GM23338 (cell line): ENCODE data around the gene TTC27. TPM values are rescaled to one million over a fixed set of nuclear protein-coding genes. Genes with fewer than 3 reads are reported as not detected.

ENCODE experiments used
- ATAC-seq: fragments of 200-7000 bp; cut with Tn5 transposase; 3 replicates; pipeline ENCODE4 v1.9.1; 2020
- DNase-seq: peaks from one replicate; pipeline ENCODE4 v3.0.0-alpha.2; 2015; ENCODE audit warnings: low spot score
- H2AFZ ChIP-seq: fragments of 200-600 bp; sonication (generic); 2 replicates; pipeline ENCODE4 v1.8.0; 2016; ENCODE audit warnings: antibody characterized with exemption, mild to moderate bottlenecking, moderate library complexity
- H3F3A ChIP-seq: fragments of 200-600 bp; sonication (generic); replicated peaks from 2 replicates; pipeline ENCODE4 v1.8.0; 2017; ENCODE audit warnings: antibody characterized with exemption, mixed run types, low read depth
- H3K27ac ChIP-seq: fragments of 200-600 bp; sonication (generic); 2 replicates; pipeline ENCODE4 v1.6.1; 2016; ENCODE audit warnings: low read depth
- H3K27me3 ChIP-seq: fragments of 200-600 bp; sonication (generic); 2 replicates; pipeline ENCODE4 v1.8.0; 2016; ENCODE audit warnings: mild to moderate bottlenecking, mixed run types, moderate library complexity; ENCODE audit not compliant: insufficient read depth
- H3K36me3 ChIP-seq: fragments of 200-600 bp; sonication (generic); 2 replicates; pipeline ENCODE4 v1.8.0; 2016; ENCODE audit warnings: mild to moderate bottlenecking; ENCODE audit not compliant: insufficient read depth
- H3K4me1 ChIP-seq: fragments of 200-600 bp; sonication (generic); 2 replicates; pipeline ENCODE4 v1.8.0; 2016; ENCODE audit warnings: mild to moderate bottlenecking, moderate library complexity; ENCODE audit not compliant: insufficient read depth
- H3K4me2 ChIP-seq: fragments of 200-600 bp; sonication (generic); 2 replicates; pipeline ENCODE4 v1.7.1; 2017; ENCODE audit warnings: mixed run types
- H3K4me3 ChIP-seq: fragments of 200-600 bp; sonication (generic); 2 replicates; pipeline ENCODE4 v1.6.1; 2016; ENCODE audit warnings: mixed run types
- H3K79me2 ChIP-seq: fragments of 200-600 bp; sonication (generic); replicated peaks from 2 replicates; pipeline ENCODE4 v1.8.0; 2017; ENCODE audit warnings: mild to moderate bottlenecking; ENCODE audit not compliant: insufficient read depth
- H3K9me2 ChIP-seq: fragments of 200-600 bp; sonication (generic); 2 replicates; pipeline ENCODE4 v1.8.0; 2017; ENCODE audit not compliant: insufficient read depth
- H4K20me1 ChIP-seq: fragments of 200-600 bp; sonication (generic); replicated peaks from 2 replicates; pipeline ENCODE4 v1.8.0; 2017; ENCODE audit warnings: mild to moderate bottlenecking; ENCODE audit not compliant: insufficient read depth
- H3K27ac Mint-ChIP-seq: 2 replicates; pipeline ENCODE4 v1.8.0; 2020; ENCODE audit warnings: inconsistent platforms, mild to moderate bottlenecking, moderate library complexity, mixed read lengths
- H3K27me3 Mint-ChIP-seq: 3 replicates; pipeline ENCODE4 v1.8.0; 2022; ENCODE audit warnings: low read depth, mild to moderate bottlenecking, moderate library complexity, mixed read lengths, inconsistent platforms; ENCODE audit not compliant: insufficient read depth, poor library complexity
- H3K36me3 Mint-ChIP-seq: 3 replicates; pipeline ENCODE4 v1.8.0; 2021; ENCODE audit warnings: low read depth, mild to moderate bottlenecking, inconsistent platforms, moderate library complexity, mixed read lengths
- H3K4me1 Mint-ChIP-seq: 3 replicates; pipeline ENCODE4 v1.8.0; 2020; ENCODE audit warnings: mild to moderate bottlenecking, inconsistent platforms, mixed read lengths
- H3K4me3 Mint-ChIP-seq: 3 replicates; pipeline ENCODE4 v1.8.0; 2021; ENCODE audit warnings: moderate library complexity, mild to moderate bottlenecking, inconsistent platforms, mixed read lengths
- H3K9me3 Mint-ChIP-seq: 3 replicates; pipeline ENCODE4 v1.8.0; 2020; ENCODE audit warnings: moderate library complexity, mild to moderate bottlenecking, inconsistent platforms, mixed read lengths
- CREB1 ChIP-seq: fragments of 250-450 bp; sonication (Bioruptor Pico); IDR thresholded peaks from 2 replicates; pipeline ENCODE4 v1.5.0; 2020; ENCODE audit warnings: low read depth, mild to moderate bottlenecking, moderate library complexity
- ETS1 ChIP-seq: IDR thresholded peaks from 2 replicates; pipeline ENCODE4 v1.6.1; 2016; ENCODE audit warnings: antibody characterized with exemption
- EZH2 ChIP-seq: fragments of 200-600 bp; sonication (generic); IDR thresholded peaks from one replicate; pipeline ENCODE4 v1.8.0; 2017; ENCODE audit warnings: antibody characterized with exemption, mild to moderate bottlenecking, low read depth; ENCODE audit not compliant: unreplicated experiment
- EZH2phosphoT487 ChIP-seq: fragments of 200-600 bp; sonication (generic); IDR thresholded peaks from one replicate; pipeline ENCODE4 v1.8.1; 2018; ENCODE audit warnings: antibody characterized with exemption; ENCODE audit not compliant: unreplicated experiment
- JUNB ChIP-seq: IDR thresholded peaks from one replicate; pipeline ENCODE4 v1.6.1; 2016; ENCODE audit warnings: antibody characterized with exemption; ENCODE audit not compliant: unreplicated experiment
- NANOG ChIP-seq: IDR thresholded peaks from 2 replicates; pipeline ENCODE4 v1.6.1; 2016; ENCODE audit warnings: antibody characterized with exemption, borderline replicate concordance
- POLR2AphosphoS5 ChIP-seq: IDR thresholded peaks from 2 replicates; pipeline ENCODE4 v1.6.1; 2016; ENCODE audit warnings: antibody characterized with exemption, low read depth
- REST ChIP-seq: IDR thresholded peaks from one replicate; pipeline ENCODE4 v1.6.1; 2018; ENCODE audit warnings: antibody characterized with exemption; ENCODE audit not compliant: unreplicated experiment
- STAT1 ChIP-seq: IDR thresholded peaks from one replicate; pipeline ENCODE4 v1.6.1; 2016; ENCODE audit warnings: antibody characterized with exemption; ENCODE audit not compliant: unreplicated experiment
- ZNF114 ChIP-seq: fragments of 250-450 bp; sonication (Bioruptor Pico); IDR thresholded peaks from 2 replicates; pipeline ENCODE4 v1.5.0; 2020; ENCODE audit warnings: mild to moderate bottlenecking, moderate library complexity
- ZNF331 ChIP-seq: fragments of 250-450 bp; sonication (Bioruptor Pico); IDR thresholded peaks from 2 replicates; pipeline ENCODE4 v1.5.0; 2020; ENCODE audit warnings: low read depth, mild to moderate bottlenecking, moderate library complexity
- ZNF462 ChIP-seq: fragments of 250-450 bp; sonication (Bioruptor Pico); IDR thresholded peaks from 2 replicates; pipeline ENCODE4 v1.5.0; 2020; ENCODE audit warnings: mild to moderate bottlenecking, moderate library complexity
- polyA plus RNA-seq: library from polyadenylated mRNA; unstranded; fragments of >200 nt; fragmentation: Nextera tagmentation; extraction: Ambion mirVana; gene quantifications from 2 replicates; pipeline ENCODE4 v1.2.1, GENCODE V29; 2016
- total RNA-seq: library from RNA; depleted of rRNA; stranded (reverse); fragments of >200 nt; shearing (Covaris generic); gene quantifications from 2 replicates; pipeline ENCODE4 v1.2.3, GENCODE V29; 2014
- TF ChIP-seq, protein P1 (sequence below), 2 experiments: fragments of 200-600 bp in 1 of 2; sonication (generic) in 1 of 2; conservative IDR thresholded peaks; 2 replicates each; pipeline versions ENCODE4 v1.5.1 to v1.6.1; 2016 to 2017; ENCODE audit warnings: antibody characterized with exemption in 2 of 2, low read depth in 2 of 2, mild to moderate bottlenecking in 2 of 2, moderate library complexity in 1 of 2

Gene TTC27
- total and polyA plus RNA-seq, 2 experiments from 2014 or later = 11.8 to 41.3 TPM

GRCh38 chr2:32688541-32688940, 60.7 kb downstream of the TTC27 start:
- TF ChIP-seq STAT1 = no peak
- TF ChIP-seq, protein P1, sequence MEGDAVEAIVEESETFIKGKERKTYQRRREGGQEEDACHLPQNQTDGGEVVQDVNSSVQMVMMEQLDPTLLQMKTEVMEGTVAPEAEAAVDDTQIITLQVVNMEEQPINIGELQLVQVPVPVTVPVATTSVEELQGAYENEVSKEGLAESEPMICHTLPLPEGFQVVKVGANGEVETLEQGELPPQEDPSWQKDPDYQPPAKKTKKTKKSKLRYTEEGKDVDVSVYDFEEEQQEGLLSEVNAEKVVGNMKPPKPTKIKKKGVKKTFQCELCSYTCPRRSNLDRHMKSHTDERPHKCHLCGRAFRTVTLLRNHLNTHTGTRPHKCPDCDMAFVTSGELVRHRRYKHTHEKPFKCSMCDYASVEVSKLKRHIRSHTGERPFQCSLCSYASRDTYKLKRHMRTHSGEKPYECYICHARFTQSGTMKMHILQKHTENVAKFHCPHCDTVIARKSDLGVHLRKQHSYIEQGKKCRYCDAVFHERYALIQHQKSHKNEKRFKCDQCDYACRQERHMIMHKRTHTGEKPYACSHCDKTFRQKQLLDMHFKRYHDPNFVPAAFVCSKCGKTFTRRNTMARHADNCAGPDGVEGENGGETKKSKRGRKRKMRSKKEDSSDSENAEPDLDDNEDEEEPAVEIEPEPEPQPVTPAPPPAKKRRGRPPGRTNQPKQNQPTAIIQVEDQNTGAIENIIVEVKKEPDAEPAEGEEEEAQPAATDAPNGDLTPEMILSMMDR (conservative IDR thresholded peaks at IDR 0.05; ENCODE audit: low read depth in 2 of 2) = no peak
- no peak for TF ChIP-seq POLR2AphosphoS5
- no peak for TF ChIP-seq NANOG
- no peak for TF ChIP-seq ZNF462
- TF ChIP-seq REST = no peak
- TF ChIP-seq EZH2 = no peak
- no peak for TF ChIP-seq ETS1
- no peak for TF ChIP-seq EZH2phosphoT487
- TF ChIP-seq CREB1 (CRISPR knock-in tag) = no peak
- no peak for TF ChIP-seq ZNF114 (CRISPR knock-in tag)
- no peak for TF ChIP-seq JUNB
- no peak for TF ChIP-seq ZNF331
- no peaks in the 10 kb centered on the region for H3K9me3 Mint-ChIP-seq
- H3F3A ChIP-seq = no peaks in the 10 kb centered on the region
- no peak overlapping the region for H3K4me3 ChIP-seq
- H3K79me2 ChIP-seq = no peaks in the 10 kb centered on the region
- no peaks in the 10 kb centered on the region for H3K4me1 ChIP-seq
- no peaks in the 10 kb centered on the region for H3K4me1 Mint-ChIP-seq
- no peak overlapping the region for H3K27ac Mint-ChIP-seq
- H2AFZ ChIP-seq = no peak overlapping the region
- H3K27ac ChIP-seq = no peak overlapping the region
- H3K36me3 ChIP-seq = no peaks in the 10 kb centered on the region
- DNase-seq (no peak), ATAC-seq (no peak)
- H3K27me3 Mint-ChIP-seq = no peaks in the 10 kb centered on the region
- H4K20me1 ChIP-seq = no peaks in the 10 kb centered on the region
- no peaks in the 10 kb centered on the region for H3K9me2 ChIP-seq
- no peak overlapping the region for H3K4me2 ChIP-seq
- no peaks in the 10 kb centered on the region; the same call in 2 of the 3 replicates for H3K36me3 Mint-ChIP-seq
- no peaks in the 10 kb centered on the region for H3K27me3 ChIP-seq
- H3K4me3 Mint-ChIP-seq = no peak overlapping the region
